NB4 (cell line): ENCODE measurements around the gene ARID1B.

Experiments
- DNase-seq: peaks from one replicate; pipeline ENCODE4 v3.0.0; 2010; ENCODE audit warnings: low read depth
- H3K4me3 ChIP-seq: one replicate; pipeline ENCODE4 v1.5.1; 2011; ENCODE audit warnings: mild to moderate bottlenecking, low read depth, low read length, moderate library complexity
- CTCF ChIP-seq: IDR thresholded peaks from one replicate; pipeline ENCODE4 v1.5.1; 2012; ENCODE audit warnings: low read depth, low read length
- MAX ChIP-seq: IDR thresholded peaks from 2 replicates; pipeline ENCODE4 v1.6.1; 2011; ENCODE audit warnings: low read depth, low read length
- MYC ChIP-seq: IDR thresholded peaks from 2 replicates; pipeline ENCODE4 v1.6.1; 2011; ENCODE audit warnings: low read depth, low read length
- POLR2A ChIP-seq: IDR thresholded peaks from 2 replicates; pipeline ENCODE4 v1.6.1; 2011; ENCODE audit warnings: mild to moderate bottlenecking; ENCODE audit not compliant: insufficient read length; ENCODE audit errors: extremely low read depth

The ARID1B gene

DNA sequence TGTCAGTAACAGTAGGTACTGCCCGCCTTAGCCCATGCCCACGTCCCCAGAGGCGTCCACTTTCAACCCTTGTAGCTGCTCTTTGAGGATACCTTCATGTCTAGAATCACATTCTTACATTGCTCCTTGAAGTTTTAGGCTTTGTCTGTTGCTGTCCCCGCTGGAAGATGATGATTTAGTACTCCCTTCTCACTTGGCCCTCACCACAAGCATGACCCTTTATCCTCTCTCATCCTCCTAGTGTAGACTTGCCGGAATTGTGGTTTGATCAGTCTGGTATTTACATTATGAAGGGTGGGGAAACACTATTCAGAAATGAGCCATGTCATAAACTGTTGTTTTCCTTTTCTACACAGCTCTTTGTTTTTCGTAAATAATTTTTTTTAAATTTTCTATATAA is 87.4 kb downstream of the ARID1B start:
- no peak overlapping the region for H3K4me3 ChIP-seq
- TF ChIP-seq MAX, result no peak
- TF ChIP-seq POLR2A, result no peak
- TF ChIP-seq CTCF, result no peak
- no peak for TF ChIP-seq MYC
- no peak for DNase-seq

DNA sequence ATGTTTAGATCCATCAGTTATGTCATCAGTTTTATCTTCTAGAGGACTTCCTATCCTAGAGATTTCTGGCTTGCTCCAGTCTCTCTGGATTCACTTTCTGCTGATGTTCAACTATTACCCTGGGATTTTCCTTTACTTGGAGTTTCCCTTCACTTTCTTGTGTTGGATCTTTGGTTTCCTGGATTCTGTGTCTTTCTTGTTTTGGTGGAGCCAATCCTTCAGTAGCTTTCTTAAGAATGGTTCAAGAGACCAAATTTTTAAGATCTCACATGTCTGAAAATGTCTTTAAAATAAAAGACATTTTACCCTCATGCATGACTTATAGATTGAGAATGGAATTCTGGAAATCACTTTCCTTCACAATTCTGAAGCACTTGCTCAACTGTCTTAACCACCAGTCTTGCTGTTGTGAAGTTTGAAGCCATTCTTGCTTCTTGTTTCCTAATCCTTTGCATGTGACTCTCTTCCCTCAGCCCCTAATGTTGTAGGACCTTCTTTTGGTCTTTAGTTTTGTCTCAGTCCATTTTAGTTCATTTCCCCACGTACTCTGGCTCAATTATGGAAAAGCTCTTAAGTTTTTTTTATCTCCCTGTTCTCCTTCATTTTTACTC is 87.9 kb downstream of the ARID1B start:
- TF ChIP-seq MYC (no peak), MAX (no peak)
- no peak overlapping the region for H3K4me3 ChIP-seq
- no peak for DNase-seq

GRCh38 chr6:156866220-156867015 is 89.2 kb downstream of the ARID1B start:
- no peak for DNase-seq
- H3K4me3 ChIP-seq, result no peak overlapping the region
- TF ChIP-seq CTCF (no peak), MAX (no peak), POLR2A (no peak), MYC (no peak)

GRCh38 chr6:156867121-156867520 is 89.9 kb downstream of the ARID1B start:
- TF ChIP-seq CTCF (no peak), MYC (no peak), POLR2A (no peak), MAX (no peak)
- DNase-seq, result no peak
- no peak overlapping the region for H3K4me3 ChIP-seq

DNA sequence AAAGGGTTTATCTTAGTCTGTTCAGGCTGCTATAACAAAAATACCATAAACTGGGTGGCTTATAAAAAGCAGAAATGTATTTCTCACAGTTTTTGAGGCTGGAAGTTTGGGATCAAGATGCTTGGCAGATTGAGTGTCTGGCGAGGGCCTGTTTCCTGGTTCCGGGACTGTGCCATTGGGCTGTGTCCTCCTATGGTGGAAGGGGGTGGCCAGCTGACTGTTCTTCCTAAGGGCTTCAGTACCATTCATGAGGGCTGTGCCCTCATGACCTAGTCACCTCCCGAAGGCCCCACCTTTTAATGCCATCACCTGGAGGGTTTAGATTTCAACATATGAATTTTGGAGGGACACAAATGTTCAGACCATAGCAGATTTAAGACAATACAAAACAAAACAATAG is 91.2 kb downstream of the ARID1B start:
- TF ChIP-seq CTCF, result no peak
- no peak for TF ChIP-seq POLR2A
- no peak for TF ChIP-seq MYC
- TF ChIP-seq MAX, result no peak
- no peak overlapping the region for H3K4me3 ChIP-seq

DNA sequence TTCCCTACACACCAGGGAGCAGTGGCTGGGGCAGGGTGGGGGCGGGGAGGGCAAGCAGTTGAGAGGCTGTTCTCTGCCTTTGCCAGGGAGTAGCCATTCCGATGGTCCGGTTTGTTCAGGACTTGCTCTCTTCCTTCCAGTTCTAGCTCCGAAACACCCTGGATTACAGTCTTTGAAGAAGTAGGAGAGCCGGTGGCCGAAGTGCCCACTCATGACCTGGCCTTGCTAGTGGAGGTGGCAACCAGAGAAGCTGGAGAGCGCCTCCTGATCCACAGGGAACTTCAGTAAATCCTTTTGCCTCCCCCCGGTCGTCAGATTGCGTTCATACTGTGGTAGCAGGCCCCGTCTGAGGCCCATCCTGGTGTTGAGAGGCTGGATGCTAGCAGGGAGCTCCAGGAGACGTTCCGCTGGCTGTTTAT is 92.8 kb downstream of the ARID1B start:
- H3K4me3 ChIP-seq, result no peak overlapping the region
- no peak for TF ChIP-seq MAX
- no peak for TF ChIP-seq MYC
- no peak for TF ChIP-seq CTCF
- DNase-seq, result no peak

More for the DNA sequence above, 91.2 kb downstream of the ARID1B start:
- DNase-seq, result no peak
